ENCODE data around the gene TMEM14C.

GRCh38 chr6:10719964-10720264 is 3.0 kb upstream of the TMEM14C start:
- TF ChIP-seq CTCF (IDR thresholded peaks at IDR 0.05) (no peak), POLR2A (IDR thresholded peaks at IDR 0.05) (no peak)

Data from adrenal gland (tissue), 5 donors.